ENCODE data around the gene SLC7A6.
A peak's percentile ranks its signal among the peaks of the same experiment; 100 is the strongest.

SLC7A6 gene

DNA sequence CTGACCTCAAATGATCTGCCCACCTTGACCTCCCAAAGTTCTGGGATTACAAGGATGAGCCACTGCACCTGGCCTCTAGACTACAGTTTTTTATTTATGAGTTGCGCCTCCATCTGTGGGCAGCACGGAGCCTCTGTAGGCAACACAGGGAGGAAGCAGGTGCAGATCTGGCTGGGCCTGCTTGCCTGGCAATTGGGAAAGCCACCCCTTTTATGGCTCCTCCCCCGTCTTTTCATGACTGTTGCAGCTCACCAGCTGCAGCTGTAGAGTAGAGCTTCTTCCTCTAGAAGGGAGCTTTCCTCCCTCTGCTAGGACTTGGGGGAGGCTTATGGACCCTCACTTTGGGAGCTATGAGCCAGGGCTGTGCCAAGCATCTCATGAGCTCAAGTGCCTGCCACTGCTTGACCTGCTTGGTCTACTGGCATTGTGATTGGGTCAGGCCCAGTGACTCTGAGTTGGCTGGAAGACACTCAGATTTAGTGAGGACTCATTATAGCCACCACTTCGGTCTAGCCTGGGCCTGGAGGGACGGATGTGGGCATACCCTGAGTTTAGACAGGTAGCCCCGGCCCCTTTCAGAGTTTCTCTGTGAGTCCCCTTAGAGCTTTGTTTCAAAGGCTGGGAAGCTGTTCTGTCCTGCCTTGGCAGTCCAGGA is 6.9 kb upstream of the SLC7A6 start:
- DNase-seq (ENCODE audit: low read depth), result no peak

DNA sequence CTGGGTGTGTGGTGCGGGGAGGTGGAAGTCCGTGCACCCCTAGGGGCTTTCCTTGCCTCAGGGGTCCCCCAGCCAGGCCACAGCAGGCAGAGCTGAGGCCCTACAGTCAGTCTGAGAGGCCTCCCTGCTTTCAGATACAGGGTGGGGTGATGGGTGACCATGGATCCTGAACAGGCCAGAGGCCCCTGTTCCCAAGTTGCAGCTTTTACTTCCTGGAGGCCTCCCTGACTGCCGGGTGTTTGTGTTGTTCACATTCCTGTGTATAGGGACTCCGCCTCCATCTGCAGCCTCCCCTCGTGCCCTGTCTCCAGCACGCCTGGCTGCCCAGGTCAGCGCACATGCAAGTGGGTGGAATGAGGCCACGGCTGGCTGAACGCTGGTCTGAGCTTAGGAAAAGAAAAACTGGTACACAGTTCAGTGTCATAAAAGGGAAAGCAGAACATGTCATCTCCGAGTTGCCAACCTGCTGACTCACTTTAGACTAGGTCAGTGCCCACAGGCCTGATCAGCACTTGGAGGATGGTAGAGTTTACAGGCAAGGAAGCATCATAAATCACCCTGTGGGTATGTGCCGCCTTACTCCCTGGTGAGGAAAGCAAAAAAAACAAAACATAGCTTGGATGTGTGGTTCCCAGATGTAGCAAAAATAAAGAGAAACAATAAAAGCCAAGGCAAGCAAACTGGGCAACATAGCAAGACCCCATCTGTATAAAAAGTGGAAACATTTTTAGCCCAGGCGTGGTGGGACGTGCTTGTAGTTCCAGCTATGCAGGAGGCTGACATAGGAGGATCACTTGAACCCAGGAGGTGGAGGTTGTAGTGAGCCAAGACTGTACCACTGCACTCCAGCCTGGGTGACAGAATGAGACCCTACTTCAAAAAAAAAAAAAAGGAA is 6.2 kb upstream of the SLC7A6 start:
- DNase-seq (ENCODE audit: low read depth), result no peak

DNA sequence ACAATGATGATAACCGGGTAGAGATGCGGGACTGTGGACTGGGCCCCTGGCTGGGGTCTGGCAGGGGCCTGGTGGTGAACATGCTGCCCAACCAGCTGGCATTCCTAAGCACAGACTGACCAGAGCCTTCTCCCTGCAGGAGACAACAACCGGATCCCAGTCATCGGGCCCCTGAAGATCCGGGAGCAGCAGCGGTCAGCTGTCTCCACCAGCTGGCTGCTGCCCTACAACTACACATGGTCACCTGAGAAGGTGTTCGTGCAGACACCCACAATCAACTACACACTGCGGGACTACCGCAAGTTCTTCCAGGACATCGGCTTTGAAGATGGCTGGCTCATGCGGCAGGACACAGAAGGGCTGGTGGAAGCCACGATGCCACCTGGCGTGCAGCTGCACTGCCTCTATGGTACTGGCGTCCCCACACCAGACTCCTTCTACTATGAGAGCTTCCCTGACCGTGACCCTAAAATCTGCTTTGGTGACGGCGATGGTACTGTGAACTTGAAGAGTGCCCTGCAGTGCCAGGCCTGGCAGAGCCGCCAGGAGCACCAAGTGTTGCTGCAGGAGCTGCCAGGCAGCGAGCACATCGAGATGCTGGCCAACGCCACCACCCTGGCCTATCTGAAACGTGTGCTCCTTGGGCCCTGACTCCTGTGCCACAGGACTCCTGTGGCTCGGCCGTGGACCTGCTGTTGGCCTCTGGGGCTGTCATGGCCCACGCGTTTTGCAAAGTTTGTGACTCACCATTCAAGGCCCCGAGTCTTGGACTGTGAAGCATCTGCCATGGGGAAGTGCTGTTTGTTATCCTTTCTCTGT is 5.1 kb upstream of the SLC7A6 start:
- DNase-seq (ENCODE audit: low read depth), result no peak

DNA sequence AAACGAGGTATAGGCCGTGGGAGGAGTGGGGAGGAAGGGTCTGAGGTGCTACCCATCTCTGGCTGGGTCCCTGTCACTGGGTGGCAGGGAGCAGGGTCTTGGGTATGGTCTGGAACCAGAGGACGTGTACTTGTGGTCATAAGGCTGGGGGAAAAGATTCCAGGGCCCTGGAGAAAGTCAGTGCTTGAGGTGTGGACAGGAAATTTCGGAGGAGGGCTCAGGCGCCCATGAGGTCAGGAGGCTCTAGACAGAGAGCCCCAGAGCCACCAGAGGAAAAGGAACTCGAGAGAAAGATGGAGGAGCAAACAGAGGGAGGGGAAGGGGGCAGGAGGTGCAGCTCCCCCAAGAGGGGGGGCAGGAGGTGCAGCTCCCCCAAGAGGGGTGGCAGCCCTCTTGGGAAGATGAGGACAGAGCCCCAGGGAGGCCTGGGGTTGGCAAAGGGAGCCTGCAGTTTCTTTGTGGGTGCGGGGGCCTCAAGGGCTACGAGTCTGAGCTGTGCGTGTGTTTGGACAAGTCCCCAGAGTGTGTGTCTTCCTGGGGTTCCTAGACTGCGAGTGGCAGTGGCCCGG is 683 bp upstream of the SLC7A6 start:
- no peak for DNase-seq (ENCODE audit: low read depth)

DNA sequence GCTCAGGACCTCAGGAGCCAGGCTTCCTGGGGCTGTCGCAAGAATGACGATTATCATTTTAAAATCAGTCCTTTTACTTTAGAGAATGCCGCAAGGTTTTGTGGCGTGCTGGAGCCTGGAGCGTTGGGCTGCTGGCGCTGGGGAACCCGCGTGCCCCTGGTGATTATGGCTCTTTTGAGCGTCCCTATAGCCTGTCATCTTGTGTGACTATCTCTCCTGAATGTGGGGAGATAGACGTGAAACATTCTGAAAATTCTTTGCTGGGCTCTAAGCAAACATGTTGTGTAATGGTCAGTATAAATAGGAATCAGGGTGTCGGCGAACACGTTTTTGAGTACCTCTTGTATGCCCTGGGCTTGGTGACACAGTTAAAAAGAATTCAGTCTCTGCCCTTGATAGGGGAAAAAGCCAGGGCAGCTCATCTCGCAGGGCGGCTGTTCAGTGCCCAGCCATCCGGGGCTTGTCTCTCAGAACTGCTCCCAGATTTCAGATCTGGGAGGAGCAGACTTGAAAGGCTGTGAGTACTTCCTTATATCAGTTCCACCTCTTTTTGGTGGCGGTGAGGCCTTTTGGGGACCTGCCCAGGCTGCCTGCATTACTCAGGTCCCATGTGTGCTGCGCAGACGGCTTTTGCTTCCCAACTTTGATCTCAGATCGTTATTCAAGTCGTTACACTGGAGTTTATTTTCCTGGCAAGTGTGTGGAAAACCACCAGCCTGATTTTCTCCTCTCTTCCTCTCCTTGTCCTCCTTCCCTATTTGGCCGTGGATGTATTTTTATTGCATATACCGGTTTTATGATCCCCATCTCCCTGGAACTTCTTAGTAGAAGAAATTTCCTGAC is 973 bp downstream of the SLC7A6 start:
- no peak for DNase-seq (ENCODE audit: low read depth)

DNA sequence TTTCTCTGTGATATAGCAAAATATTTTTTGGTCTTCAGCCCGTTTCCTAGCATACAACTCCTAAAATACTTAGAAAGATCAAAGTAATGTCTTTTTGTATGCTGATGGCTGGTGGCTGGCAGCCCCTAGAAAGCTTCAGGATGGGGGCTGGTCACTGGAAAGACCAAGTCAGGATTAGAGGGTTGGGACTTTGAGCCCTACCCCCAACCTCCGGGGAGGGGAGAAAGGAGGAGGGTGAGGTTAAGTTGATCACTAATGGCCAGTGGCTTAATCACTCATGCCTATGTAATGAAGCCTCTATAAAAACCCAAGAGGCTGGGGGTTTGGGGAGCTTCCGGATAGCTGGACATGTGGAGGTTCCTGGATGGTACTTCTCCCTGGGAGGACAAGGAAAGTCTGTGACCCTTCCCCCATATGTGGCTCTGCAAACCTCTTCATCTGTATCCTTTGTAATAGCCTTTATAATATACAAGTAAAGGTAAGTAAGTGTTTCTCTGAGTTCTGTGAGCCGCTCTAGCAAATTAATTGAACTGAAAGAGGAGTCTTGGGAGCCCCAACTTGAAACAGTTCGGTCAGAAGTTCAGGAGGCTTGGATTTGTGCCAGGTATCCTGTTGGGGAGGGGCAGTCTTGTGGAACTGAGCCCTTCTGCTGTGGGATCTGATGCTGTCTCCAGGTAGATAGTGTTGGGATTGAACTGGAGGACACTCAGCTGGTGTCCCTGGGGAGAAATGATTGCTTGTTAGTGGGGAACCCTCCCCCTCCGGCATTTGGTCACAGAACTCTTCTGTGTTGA is 3.5 kb downstream of the SLC7A6 start:
- DNase-seq (ENCODE audit: low read depth), result no peak

DNA sequence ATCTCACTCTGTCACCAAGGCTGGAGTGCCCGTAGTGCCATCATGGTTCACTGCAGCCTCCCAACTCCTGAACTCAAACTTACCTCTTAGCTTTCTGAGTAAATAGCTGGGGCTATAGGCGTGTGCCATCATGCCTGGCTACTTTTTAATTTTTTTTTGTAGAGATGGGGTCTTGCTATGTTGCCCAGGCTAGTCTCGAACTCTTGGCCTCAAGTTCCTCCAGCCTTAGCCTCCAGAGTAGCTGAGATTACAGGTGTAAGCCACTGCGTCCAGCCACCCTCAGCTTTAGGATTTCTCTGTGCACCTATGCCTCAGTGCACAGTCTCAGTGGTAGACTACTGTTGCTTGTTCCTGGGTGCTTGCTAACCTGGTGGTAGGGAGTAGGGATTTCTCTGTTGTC is 5.5 kb downstream of the SLC7A6 start:
- DNase-seq (ENCODE audit: low read depth), result no peak

DNA sequence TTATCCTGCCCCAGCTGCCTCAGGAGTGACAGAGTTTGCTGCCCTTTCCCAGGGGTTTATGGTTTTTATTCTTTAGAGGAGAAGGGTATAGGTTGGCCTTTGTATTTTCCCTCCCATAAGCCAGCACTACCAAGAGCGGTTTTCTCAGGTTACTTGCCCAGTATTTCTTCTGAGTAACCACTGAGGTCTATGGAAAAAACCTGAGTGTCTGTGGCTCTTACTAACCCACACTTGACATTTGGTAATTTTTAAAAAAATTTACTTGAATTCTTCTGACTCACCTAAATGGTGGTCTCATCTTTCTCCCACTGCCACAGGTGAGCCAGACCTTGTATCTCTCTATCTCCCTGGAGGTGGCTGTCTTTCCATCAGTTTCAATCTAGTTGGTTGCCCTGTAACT is 6.0 kb downstream of the SLC7A6 start:
- DNase-seq (ENCODE audit: low read depth), result no peak

DNA sequence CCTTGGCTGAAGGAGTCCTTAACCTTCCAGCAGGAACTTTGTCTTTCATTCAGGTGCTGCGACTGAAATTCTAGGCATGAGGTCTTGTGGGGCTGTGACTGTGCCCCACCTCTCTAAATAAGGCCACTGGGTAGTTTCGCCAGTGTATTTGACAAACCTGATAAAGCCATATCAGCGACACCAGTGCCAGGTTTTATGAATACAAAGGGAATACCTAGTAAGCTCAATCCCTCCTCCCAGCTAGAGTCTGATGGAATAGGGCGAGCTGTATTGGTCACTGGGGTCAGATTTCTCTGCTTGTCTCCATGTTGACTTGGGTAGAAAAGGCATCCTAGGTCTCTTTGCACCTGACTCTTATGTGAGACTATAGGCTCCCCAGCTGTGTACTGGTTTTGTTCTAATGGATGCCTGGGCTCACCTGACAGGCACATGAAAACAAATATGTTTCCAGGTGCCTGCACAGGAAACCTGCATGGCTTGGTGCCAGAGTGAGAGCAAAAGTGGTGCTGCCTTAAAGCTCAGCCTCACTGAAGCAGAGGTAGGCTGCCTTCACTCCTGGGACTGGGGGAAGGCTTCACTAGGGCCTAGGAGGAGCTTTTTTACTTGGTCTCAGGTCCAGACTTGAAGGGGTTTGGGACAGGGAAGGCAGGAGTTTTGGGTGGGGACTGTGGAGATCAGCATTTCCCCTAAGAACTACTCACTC is 8.3 kb downstream of the SLC7A6 start:
- DNase-seq (ENCODE audit: low read depth), result peak; percentile 57

DNA sequence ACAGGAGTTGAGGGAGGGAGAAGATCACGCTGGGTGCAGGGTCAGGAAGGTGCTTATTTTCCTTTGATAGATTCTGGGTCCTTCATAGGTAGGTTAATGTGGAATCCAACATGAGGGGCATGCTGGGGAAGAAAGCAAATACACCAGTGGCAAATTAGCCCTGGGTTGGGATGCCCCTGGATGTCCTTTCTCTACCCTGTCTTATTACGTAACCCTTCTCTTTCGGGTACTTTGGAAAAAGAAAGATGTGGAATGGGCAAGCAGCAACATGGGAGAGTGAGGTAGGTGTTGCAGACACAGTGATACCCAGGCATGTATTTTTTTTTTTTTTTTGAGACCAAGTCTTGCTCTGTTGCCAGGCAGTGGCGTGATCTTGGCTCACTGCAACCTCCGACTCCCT is 9.1 kb downstream of the SLC7A6 start:
- DNase-seq (ENCODE audit: low read depth), result no peak

DNA sequence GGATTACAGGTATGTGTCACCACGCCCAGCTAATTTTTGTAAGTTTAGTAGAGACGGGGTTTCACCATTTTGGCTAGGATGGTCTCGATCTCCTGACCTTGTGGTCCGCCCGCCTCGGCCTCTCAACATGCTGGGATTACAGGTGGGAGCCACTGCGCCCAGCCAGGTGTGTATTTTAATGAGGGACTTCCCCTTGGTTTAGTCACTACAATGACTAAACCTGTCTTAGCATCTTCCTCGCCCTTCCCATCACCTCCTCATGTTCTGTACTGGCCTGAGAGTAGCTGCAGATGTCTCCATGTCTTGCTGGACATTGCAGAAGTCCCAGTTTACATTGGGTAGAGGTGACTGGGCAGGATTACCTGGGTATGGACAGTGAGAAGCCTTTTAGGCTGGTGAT is 9.6 kb downstream of the SLC7A6 start:
- DNase-seq (ENCODE audit: low read depth), result no peak

DNA sequence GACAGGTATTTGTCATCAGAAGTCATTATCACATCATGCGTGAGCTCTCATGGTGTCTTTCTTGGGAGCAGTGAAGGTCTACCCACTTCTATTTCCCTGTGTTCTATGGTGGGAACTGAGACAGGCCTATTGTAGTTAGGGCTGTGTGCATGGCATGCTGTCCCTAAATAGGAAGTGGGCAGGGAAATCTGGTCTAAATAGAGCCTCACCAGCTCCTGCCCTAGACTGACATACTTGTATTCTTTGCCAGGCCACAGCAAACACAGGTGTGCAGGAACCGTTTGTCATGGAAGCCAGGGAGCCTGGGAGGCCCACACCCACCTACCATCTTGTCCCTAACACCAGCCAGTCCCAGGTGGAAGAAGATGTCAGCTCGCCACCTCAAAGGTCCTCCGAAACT is 10.1 kb downstream of the SLC7A6 start:
- DNase-seq (ENCODE audit: low read depth), result no peak

DNA sequence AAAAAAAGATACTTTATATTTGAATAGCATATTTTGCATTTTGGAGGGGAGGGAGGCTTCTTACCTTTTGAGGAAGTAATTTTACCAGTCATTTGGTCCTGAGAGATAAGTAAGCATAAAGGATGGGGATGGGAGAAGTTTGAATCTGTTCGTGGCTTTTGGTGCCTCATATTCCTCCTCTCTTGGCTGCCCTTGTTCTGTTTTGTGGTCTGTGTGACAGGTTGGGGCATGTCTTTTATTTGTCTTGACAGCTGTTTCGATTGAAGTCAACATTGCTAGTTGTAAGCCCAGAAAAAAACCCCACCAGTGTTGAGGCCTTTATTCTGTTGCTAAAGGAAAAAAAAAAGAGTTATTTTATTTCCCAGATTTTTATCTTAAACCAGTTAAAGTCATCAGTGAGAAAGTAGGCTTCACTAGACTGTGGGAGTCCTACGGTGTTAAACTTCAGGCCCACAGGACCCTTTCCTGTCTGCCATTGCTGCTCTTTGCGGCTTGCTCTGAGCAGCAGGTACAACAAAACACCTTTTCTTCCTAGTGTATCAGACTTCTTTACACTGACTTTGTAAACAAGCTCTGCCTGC is 11.4 kb downstream of the SLC7A6 start:
- peak; percentile 16 for DNase-seq (ENCODE audit: low read depth)

DNA sequence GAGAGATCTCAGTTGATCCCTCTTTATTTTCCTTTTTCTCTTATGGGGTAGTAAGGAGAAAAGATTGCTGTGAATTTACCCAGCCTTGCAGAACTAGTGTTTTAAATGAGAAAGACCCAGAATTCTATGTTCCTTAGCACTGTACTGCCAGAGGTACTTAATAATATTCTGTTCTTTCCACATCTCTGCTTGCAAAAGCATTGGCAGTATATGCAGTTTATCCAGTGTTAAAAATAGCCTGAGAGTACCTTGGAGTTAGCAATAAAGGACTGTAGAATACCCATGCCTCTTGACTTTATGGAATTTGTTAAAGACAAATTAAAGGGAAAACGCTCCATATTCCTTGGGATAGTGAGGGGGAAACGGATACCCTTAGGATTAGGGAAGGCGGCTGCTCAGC is 11.9 kb downstream of the SLC7A6 start:
- DNase-seq (ENCODE audit: low read depth), result no peak

DNA sequence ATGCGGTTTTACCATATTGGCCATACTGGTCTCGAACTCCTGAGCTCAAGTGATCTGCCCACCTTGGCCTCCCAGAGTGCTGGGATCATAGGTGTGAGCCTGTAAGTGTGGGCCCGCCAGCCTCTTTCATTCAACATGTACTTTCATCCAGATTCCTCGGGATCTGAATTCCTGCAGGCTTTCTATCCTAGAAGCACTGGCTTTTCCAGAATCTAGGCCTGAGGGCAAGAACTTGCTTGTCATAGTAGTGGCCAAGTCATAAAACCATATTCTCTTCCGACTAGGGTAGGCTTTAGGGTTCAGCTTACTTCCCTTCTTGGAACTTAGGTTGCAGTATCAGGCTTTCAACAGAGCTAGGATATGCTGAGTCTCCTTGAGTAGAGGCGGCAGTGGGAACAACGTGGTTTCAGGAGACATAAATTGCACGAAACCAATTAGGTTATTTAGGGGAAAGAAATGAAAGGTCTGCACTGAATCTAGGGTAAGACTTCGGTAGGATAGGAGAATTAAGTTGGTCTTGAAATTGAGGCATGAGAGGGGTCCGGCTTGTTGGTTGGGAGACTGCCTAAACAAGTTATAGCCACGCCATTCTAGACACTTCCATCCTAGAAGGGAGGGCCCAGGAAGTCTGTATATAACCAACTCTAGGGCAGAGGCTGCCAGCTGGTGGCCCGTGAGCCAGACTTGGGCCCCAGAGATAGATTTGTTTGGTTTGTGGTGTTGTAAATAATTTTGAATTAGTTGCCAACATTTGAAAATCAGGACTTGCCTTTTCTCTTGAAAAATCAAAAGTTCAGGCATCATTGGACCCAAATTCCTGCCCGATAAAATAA is 15.6 kb downstream of the SLC7A6 start:
- DNase-seq (ENCODE audit: low read depth), result no peak

DNA sequence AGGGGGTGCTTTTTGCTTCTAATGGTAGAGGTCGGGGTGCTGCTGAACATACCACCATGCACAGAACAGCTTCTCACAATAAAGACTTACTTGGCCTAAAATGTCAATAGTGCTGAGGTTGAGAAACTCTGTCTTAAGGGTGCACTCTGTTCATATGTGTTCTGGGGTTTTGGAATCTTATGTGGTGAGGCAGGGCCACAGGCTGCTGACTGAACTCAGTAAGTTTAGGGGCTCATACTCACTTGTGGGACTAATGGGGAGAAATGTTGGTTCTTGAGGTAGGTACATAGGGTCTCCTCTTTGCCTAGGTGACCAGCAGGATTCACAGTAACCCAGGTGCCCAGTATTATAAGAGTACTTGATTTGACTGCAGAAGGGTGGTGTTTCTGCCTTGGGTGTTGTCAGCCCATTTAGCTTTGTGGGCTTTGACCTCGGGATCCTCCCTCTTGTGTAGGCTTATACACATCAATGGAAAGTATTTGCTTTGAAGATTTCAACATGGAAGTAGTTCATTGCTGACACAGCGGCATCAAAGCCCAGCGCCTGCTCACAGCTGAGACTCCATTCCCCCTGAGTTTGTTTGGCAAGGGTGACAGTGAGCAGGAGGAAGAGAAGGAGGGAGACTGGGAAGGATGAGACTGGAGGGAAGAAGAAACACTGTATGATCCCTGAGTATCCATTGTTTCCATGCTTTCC is 17.2 kb downstream of the SLC7A6 start:
- no peak for DNase-seq (ENCODE audit: low read depth)

DNA sequence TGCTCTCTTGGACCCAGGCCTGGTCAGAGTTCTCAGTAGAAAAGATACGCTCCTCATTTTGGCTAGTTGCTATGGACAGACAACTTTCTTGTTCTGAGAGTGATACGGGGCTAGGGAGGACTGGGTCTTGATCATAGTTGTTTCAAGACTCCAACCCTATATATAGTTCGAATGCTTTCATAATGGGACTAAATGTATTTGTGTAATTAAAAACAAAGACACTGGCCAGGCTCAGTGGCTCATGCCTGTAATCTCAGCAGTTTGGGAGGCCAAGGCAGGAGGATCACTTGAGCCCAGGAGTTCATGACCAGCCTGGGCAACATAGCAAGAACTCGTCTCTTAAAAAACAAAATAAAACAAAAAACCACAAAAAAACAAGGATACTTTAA is 17.7 kb downstream of the SLC7A6 start:
- DNase-seq (ENCODE audit: low read depth), result no peak

DNA sequence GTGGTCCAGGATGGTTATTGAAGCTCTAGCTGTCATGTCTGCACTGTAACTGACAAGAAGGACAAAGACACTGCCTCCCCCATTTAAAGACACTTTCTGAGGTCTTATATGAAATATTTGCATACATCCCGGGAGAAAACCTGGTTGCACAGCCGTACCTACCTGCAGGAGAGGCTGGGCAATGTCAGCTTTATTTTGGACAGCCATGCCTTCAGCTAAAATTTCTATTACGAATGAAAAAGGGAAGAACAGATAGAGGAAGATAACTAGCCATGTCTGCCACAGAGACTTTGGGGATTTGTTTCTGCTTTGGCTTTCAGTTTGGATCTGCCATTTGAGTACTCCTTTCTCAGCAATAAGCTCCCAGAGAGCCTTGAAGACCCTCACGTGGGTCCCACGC is 19.0 kb downstream of the SLC7A6 start:
- no peak for DNase-seq (ENCODE audit: low read depth)

All from activated T-cell treated with anti-CD3 and anti-CD28 coated beads for 1 hour (primary cell).